Left forelimb (tissue), 1 donor: Measurements from ENCODE around the gene LTA.

Source experiments
- DNase-seq: peaks from one replicate; pipeline ENCODE4 v3.0.0-alpha.2; 2018; ENCODE audit warnings: low spot score

Gene LTA, protein sequence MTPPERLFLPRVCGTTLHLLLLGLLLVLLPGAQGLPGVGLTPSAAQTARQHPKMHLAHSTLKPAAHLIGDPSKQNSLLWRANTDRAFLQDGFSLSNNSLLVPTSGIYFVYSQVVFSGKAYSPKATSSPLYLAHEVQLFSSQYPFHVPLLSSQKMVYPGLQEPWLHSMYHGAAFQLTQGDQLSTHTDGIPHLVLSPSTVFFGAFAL

DNA sequence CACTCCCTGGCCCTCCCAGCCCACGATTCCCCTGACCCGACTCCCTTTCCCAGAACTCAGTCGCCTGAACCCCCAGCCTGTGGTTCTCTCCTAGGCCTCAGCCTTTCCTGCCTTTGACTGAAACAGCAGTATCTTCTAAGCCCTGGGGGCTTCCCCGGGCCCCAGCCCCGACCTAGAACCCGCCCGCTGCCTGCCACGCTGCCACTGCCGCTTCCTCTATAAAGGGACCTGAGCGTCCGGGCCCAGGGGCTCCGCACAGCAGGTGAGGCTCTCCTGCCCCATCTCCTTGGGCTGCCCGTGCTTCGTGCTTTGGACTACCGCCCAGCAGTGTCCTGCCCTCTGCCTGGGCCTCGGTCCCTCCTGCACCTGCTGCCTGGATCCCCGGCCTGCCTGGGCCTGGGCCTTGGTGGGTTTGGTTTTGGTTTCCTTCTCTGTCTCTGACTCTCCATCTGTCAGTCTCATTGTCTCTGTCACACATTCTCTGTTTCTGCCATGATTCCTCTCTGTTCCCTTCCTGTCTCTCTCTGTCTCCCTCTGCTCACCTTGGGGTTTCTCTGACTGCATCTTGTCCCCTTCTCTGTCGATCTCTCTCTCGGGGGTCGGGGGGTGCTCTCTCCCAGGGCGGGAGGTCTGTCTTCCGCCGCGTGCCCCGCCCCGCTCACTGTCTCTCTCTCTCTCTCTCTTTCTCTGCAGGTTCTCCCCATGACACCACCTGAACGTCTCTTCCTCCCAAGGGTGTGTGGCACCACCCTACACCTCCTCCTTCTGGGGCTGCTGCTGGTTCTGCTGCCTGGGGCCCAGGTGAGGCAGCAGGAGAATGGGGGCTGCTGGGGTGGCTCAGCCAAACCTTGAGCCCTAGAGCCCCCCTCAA lies at the start of gene LTA:
Gene LTA, plus strand, starts transcription at position 249 of the 871 bp plus-strand sequence. Its CDS starts 454 bp downstream, at position 703.
- no peak for DNase-seq

DNA sequence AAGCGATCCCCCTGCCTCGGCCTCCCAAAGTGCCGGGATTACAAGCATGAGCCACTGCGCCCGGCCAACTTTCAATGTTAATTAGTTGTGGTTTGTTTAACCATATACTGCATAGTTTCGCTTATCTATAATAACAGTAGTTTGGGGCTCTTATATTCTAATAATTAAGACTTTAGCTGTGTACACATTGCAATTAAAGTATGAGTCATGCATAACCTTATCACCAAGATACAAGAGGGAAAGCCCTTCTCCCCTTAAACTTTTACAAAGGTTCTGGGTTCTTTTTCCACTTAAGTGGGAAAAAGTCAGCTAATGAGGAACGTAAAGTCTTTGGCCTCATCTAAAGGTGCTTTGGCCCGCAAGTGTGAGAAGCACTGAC lies 46.5 kb upstream of the LTA start:
- DNase-seq = no peak

DNA sequence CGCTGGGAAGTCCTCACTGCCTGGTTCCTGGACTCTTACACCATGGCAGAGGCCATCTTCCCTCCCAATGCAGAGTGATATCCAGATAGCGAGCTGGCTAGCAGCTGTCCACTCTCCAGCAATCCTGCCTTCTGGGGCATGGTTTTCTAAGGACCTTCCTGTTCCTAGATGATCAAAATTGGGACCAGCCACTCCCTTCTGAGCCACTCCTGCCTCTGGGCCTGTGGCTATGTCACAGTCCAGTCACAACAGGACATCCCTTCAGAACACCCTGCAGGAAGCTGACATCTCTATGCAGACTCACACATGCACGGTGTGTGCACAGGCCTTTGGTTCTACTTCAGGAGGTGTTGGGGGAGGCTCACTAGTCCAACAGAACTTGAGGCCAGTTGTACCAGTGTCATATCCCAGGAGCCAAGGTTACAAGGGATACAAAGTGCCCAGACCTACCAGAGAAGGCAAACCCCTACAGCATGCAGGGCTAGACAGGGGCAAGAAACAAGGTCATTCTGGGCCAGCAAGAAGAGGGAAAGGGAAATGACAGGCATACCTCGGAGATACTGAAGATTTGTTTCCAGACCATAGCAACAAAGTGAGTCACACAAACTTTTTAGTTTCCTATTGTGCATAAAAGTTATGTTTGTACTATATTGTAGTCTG lies 46.0 kb upstream of the LTA start:
- no peak for DNase-seq

DNA sequence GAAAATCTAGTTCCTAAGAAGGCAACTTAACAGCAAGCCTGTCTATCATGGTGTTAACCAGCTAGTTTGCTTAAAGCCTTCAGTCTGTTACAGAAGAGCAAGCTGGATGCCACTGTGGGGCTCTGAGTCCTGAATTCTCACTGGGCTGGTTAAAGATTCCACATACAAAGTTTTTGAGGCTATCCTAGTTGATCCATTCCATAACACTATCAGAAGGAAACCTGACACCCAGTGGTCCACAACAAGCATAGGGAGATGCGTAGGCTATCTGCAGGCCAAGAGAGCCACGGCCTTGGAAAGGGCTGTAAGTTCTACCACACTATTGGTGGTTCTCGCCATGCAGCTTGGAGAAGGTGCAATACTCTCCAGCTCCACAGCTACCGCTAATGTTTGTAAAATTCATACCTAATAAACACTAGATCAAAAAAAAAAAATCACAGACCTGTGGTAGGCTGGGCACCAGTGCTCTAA lies 43.7 kb upstream of the LTA start:
- DNase-seq = no peak

DNA sequence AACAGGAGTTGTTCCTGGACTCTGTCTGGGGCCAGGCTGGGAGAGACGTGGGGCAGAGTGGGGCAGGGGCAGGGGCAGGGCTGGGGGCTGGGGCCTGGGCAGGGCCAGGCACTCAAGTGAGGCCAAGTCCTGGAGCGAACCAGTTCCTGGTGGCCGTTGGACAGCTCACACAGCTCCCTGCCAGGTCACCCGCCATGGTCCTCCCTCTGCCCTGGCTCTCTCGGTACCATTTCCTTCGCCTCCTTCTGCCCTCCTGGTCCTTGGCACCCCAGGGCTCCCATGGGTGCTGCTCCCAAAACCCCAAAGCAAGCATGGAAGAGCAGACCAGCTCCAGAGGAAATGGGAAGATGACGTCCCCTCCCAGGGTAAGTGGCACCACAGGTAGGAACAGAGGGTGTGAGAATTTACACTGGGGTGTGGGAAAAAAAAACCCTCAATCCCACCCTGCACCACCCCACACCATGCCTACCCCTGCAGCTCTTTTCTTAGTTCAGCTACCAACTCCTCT lies 43.2 kb upstream of the LTA start, which contains the start of gene MCCD1:
Gene MCCD1, plus strand, starts transcription at position 142 of the 508 bp plus-strand sequence. Its CDS starts 53 bp downstream, at position 195.
- DNase-seq = no peak

DNA sequence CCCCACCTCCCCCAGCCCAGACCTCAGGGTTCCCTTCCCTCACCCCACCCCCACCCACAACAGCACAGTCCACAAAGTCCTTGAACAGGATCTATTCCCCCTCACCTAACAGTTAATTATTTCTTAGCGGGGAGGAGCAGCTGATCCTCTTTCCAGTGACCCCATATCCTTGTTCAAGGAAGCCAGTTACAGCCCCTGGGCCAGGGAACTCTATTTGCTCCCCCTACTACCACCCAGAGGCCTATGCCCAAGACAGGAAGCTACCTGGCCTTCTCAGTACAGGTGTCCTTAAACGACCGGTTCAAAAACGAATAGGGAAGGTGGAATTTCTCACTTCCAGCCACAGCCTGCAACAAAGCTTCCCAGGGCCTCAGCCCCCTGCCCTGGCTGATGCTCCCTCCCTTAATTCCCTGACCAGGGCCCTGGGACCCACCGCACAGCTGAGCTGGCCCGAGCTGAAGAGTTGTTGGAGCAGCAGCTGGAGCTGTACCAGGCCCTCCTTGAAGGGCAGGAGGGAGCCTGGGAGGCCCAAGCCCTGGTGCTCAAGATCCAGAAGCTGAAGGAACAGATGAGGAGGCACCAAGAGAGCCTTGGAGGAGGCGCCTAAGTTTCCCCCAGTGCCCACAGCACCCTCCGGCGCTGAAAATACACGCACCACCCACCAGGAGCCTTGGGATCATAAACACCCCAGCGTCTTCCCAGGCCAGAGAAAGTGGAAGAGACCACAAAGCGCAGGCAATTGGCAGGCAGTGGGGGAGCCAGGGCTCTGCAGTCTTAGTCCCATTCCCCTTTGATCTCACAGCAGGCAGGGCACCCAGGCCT lies 42.5 kb upstream of the LTA start:
- DNase-seq = no peak

DNA sequence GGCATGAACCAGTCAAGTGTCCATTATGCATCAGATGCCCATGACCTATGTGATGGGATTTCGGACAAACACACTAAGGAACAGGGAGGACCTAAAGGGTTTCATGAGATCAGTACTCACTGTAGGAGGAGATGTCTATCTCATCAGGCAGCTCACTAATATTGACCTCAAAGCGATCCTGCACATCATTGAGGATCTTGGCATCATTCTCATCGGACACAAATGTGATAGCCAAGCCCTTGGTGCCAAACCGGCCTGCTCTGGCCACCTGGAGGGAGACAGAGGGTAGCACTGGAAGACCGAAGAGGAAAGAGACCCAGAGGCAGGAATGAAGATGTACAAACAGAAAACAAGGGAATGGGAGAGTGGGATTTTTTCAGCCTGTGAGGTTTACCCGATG lies 41.4 kb upstream of the LTA start:
- no peak for DNase-seq

DNA sequence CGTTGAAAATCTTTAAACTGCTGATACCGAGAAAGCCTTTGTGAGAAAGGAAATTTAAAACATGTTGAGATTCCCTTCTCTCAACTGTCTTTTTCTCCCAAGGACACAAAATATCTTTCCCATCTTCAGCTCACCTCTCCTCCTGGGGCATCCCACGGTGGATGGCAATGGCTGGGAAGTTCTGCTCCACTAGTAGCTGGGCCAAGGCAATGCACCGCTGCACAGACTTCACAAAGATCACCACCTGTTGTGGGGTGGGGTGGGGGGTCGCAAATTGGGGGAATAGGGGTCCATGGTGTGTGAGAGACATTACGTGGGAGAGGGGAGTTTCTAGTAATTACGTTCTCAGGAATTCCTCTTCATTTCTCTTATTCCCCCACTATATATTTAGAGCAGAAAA lies 40.9 kb upstream of the LTA start:
- no peak for DNase-seq

DNA sequence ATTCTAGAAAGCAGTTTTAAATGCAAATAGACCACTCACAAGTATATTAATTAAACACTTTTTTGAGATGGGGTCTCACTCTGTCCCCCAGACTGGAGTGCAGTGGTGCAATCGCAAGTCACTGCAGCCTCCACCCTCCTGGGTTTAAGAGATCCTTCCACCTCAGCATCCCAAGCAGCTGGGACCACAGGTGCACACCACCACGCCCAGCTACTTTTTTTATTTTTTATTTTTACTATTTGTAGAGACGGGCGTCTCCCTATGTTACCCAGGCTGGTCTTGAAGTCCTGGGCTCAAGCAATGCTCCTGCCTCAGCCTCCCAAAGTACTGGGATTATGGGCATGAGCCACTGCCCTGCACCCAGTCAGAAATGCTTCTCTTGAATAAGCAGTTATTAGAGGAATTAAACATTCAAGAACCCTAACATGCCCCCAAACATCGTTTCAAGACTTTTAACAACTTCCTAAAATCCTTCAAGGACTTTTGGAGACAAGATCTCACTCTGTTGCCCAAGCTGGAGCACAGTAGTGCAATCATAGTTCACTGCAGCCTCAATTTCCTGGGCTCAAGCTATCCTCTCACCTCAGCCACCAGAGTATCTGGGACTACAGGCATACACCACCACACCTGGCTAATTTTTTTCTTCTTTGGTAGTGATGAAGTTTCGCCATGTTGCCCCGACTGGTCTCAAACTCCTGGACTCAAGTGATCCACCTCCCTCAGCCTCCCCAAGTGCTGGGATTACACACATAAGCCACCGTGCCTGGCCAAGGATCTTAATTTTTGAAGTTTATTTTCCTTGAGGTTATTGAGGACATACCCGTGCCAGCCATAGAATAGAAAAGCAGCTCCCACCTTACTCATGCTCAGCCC lies 40.1 kb upstream of the LTA start:
- DNase-seq = no peak

DNA sequence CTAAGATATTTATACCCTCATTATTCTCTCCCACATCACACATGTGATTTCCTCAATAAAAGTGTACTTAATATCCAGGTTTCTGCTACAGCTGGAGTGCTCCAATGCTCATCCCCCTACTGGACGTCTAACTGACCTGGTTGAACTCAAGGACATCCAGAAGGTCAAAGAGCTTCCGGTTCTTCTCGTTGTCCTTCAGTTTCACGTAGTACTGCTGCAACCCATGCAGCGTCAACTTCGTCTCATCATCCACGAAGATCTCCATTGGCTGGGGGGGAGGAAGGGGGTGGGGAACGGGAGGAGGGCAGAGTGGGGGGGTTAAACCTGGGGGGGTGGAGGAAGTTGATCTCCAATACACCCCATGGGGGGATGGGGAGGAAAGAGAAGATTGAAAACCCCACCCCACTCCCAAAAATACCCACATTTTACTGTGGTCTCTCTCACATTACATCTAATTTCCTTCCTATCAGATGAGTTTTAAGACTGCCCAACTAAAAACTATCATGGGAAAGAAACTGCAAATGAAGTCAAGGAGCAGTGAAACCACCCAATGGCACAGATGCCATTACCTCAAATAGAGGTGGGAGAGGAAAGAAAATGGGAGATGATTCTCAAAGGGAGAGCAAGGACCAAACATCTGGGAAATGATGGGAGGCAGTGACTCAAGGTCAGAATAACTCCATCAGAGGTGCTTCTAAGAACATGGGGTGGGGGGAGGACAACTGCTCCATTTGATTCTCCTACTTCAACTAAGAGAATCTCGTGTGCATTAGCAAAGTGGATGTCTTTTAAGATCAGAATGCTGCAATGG lies 39.2 kb upstream of the LTA start:
- no peak for DNase-seq

DNA sequence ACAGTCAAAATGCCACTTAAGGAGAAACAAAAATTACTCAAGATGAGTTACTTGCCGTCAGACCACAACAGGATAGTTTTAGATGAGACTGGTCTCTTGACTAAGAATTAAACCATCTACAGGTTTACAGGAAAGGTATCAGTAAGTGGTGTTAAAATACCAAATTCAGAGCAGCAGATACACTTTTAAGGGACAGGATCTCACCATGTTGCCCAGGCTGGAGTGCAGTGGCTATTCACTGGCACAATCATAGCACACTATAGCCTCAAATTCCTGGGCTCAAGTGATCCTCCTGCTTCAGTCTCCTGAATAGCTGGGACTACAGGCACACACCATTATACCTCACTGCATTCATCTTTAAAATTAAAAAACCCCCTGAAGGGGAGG lies 38.6 kb upstream of the LTA start:
- DNase-seq = no peak

DNA sequence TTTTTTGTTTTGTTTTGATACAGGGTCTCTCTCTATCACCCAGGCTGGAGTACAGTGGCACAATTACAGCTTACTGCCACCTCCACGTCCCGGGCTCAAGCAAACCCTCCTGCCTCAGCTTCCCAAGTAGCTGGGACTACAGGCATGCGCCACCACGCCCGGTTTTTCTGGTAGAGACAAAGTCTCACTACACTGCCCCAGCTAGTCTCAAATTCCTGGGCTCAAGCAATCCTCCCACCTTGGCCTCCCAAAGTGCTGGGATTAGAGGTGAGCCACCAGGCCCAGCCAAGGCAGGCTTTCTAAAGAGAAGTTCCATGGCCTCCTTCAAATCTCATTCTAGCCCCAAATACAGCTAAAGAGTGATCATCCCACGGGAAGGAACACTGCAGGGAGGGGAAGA lies 38.1 kb upstream of the LTA start:
- DNase-seq = no peak

DNA sequence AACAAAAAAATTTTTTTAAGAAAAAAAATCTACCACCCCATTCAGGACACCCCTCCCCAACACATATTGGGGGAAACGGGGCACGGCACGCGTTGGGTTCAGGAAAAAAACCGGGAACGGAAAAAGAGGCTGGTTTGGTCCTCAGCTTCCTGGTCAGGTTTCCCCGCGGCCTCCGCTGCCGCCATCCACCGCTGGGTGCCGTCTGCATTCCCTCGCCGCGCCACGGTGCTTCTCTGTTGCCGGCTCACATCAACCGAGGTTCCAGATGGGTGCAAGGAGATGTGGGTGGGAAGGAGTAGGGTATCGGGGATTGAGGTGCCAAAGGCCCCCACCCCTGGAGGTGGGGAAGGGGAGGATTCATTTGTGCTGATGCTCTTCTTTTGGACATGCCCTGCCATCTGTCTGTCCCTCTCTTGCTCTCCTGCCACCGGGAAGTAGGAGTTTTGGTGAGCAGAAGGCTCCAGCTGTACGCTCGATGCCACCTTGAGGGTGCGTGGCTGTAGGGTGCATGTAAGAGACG lies 37.5 kb upstream of the LTA start:
- no peak for DNase-seq

DNA sequence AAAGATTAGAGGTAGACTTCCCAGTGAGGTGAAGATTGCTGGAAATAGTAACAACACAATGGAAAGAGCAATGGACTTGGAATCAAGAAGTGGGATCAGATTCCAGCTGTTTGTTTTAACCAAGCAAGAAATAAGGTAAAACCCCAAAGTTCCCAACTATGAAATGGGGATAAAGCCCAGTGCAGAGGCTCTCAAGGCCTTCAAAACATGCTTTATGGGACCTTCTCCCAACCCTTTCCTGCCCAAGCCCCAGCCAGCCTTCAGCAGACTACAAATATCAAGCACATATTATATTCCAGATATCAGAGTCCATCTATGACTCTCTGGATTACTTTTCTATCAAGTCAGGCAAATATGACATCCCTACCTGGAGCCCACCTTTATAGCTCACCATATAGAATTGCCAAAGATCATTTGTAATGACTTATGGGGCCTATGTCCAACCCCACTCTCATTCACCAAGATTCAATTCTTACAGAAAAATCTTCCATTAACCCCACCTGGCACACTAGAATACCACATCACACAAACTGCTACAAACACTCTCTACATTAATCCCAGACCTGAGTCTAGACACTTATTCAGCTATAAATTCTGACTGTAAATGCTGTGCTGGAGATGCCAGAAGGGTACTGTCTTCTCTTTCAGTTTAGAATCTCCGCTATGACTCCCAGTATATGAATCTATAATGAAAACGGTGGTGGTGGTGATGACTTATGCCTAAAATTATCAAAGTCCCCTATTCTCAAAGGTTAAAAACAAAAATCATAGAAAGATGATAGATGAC lies 36.4 kb upstream of the LTA start:
- no peak for DNase-seq

DNA sequence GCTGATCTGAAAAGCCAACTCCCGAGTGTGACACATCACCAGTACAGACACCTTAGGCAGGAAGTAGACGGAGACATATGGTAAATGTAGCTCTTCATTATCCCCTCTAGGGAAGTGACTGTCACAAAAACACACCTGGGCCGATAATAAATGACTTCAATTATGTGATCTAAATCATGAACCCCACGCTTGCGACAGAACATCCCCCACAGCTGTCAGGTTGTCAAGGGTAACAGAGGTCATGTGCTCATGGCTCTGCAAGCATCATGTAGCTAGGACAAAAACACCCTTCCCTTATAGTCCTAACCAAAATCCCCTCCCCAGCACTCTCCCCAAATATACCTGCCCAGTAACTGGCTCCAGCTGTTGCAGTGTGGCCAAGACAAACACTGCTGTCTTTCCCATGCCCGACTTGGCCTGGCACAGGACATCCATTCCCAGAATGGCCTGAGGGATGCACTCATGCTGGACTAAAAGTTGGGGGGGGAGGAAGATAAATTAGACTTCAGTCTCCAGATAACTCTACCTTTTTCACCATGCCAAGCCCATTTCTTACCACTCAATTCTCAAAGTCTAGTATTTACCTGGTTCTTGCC lies 33.2 kb upstream of the LTA start:
- no peak for DNase-seq

DNA sequence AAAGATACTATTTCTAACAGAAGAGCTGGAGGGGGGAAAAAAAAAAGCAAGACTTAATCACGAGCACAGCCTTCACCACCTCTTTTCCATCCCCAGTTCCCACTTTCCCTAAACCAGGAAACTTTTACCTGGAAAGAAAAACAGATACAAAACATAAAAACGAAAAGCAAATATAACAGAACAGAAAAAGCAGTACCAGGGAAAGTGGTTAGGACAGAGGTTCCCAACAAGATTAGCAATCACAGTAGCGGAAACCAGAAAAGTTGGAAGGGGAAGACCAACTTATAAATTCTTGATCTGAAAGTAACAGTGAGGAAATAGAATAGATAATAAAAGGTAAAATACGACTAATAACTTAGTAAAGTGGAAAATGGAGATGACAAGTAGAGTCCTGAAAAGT lies 31.4 kb upstream of the LTA start:
- DNase-seq = no peak

DNA sequence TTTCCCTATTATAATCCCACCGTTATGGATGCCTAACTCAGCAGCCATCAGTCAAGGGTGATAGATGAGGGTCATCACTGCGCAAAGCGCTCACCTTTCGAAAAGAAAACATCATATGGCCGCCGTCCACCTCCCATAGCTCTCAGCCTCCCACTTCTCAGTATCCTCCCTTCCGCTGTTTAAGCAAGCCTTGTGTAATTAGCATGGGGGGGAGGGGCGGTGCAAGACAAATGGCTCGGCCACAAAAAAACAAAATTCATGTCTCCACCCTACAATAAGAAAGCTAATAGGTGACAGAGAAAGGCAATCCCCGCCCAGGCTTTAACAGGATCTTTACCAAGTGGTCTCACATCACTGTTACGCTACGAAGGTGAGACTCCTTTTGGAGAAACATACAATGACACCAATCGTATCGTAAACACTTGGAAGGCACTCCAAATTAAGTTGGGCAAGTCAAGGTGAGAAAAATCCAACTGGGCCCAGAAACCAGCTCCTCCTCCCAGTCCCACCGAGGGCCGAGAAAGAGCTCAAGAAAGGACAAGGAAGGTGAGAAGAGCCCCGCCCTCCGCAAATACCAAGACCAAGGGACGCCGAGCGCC lies 30.9 kb upstream of the LTA start:
- no peak for DNase-seq
